Fibroblast of lung (primary cell): ENCODE data around the gene ERVW-1.
"Not testable (repeated sequence)": the region's sequence is repeated elsewhere in the genome, so short reads cannot be mapped to it uniquely, and the experiment has no call there.

Experiments
- CTCF ChIP-seq, 2 donors: IDR thresholded peaks in 1 of 2; conservative IDR thresholded peaks in 1 of 2; 1 replicate in 1 of 2; 2 replicates in 1 of 2; pipeline ENCODE4 v1.5.1; 2011 to 2012; ENCODE audit warnings: low read length in 2 of 2, control low read depth in 1 of 2, inconsistent platforms in 1 of 2, low read depth in 1 of 2, mild to moderate bottlenecking in 1 of 2
- EZH2 ChIP-seq: IDR thresholded peaks from 2 replicates; pipeline ENCODE4 v1.5.1; 2012; ENCODE audit warnings: low read length, control low read depth, mild to moderate bottlenecking; ENCODE audit errors: missing control alignments

- not testable (repeated sequence) for TF ChIP-seq CTCF (conservative IDR thresholded peaks at IDR 0.05 in 1 of 2, IDR thresholded peaks at IDR 0.05 in 1 of 2; ENCODE audit: low read depth in 1 of 2, low read length in 2 of 2); EZH2
These were observed 5.9 kb upstream of the ERVW-1 start for GRCh38 chr7:92483624-92484023.
